Measurements from ENCODE around the gene CDH13. TPM values are rescaled to one million over a fixed set of nuclear protein-coding genes. Genes with fewer than 3 reads are reported as not detected.

The CDH13 gene
- polyA plus RNA-seq, 1 experiment = 113 TPM

GRCh38 chr16:82993926-82994325 lies 367.2 kb downstream of the CDH13 start:
- Histone ChIP-seq H3K4me3 (ENCODE audit: low read depth, low read length) (no peak overlapping the region), H3K36me3 (ENCODE audit: control insufficient read depth, insufficient read depth, low read length) (no peaks in the 10 kb centered on the region), H3K27me3 (ENCODE audit: control insufficient read depth, insufficient read depth, low read length) (no peaks in the 10 kb centered on the region)
- CTCF ChIA-PET = no interaction called here
- POLR2A ChIA-PET = no interaction called here
- no peak for TF ChIP-seq CTCF (IDR thresholded peaks at IDR 0.05; ENCODE audit: insufficient read depth, low read depth, low read length)
- DNase-seq (ENCODE audit: low read depth) = no peak

- CTCF ChIA-PET = interaction anchor here (0.9 kb wide), 1 partner anchor 12 kb away, joined by 3 read pairs; no protein-coding TSS in a partner anchor
- H3K4me3 ChIP-seq (ENCODE audit: low read depth, low read length) = no peak overlapping the region
- TF ChIP-seq CTCF (IDR thresholded peaks at IDR 0.05; ENCODE audit: insufficient read depth, low read depth, low read length) = no peak
- H3K36me3 ChIP-seq (ENCODE audit: control insufficient read depth, insufficient read depth, low read length) = no peaks in the 10 kb centered on the region
- no peaks in the 10 kb centered on the region for H3K27me3 ChIP-seq (ENCODE audit: control insufficient read depth, insufficient read depth, low read length)
- DNase-seq (ENCODE audit: low read depth) = no peak
- POLR2A ChIA-PET = no interaction called here
Observed at GRCh38 chr16:82995286-82995923, 368.6 kb downstream of the CDH13 start.

- Histone ChIP-seq H3K27me3 (ENCODE audit: control insufficient read depth, insufficient read depth, low read length) (no peaks in the 10 kb centered on the region), H3K36me3 (ENCODE audit: control insufficient read depth, insufficient read depth, low read length) (no peaks in the 10 kb centered on the region), H3K4me3 (ENCODE audit: low read depth, low read length) (no peak overlapping the region)
- ChIA-PET CTCF (interaction anchor here (0.9 kb wide), 1 partner anchor 12 kb away, joined by 3 read pairs; no protein-coding TSS in a partner anchor), POLR2A (no interaction called here)
- TF ChIP-seq CTCF (IDR thresholded peaks at IDR 0.05; ENCODE audit: insufficient read depth, low read depth, low read length) = no peak
- DNase-seq (ENCODE audit: low read depth) = peak; percentile 49
Observed at GRCh38 chr16:82995924-82996441, 369.2 kb downstream of the CDH13 start.

GRCh38 chr16:82996814-82997213 lies 370.0 kb downstream of the CDH13 start:
- POLR2A ChIA-PET = no interaction called here
- no peak for TF ChIP-seq CTCF (IDR thresholded peaks at IDR 0.05; ENCODE audit: insufficient read depth, low read depth, low read length)
- Histone ChIP-seq H3K36me3 (ENCODE audit: control insufficient read depth, insufficient read depth, low read length) (no peaks in the 10 kb centered on the region), H3K27me3 (ENCODE audit: control insufficient read depth, insufficient read depth, low read length) (no peaks in the 10 kb centered on the region), H3K4me3 (ENCODE audit: low read depth, low read length) (no peak overlapping the region)
- CTCF ChIA-PET = no interaction called here
- DNase-seq (ENCODE audit: low read depth) = no peak

GRCh38 chr16:82999711-83000110 lies 372.9 kb downstream of the CDH13 start:
- H3K4me3 ChIP-seq (ENCODE audit: low read depth, low read length) = no peak overlapping the region
- ChIA-PET CTCF (interaction anchor here (0.7 kb wide), 1 partner anchor 9 kb away, joined by 3 read pairs; no protein-coding TSS in a partner anchor), POLR2A (interaction anchor here (0.6 kb wide), 1 partner anchor 49 kb away, joined by 4 read pairs; no protein-coding TSS in a partner anchor)
- H3K36me3 ChIP-seq (ENCODE audit: control insufficient read depth, insufficient read depth, low read length) = no peaks in the 10 kb centered on the region
- no peaks in the 10 kb centered on the region for H3K27me3 ChIP-seq (ENCODE audit: control insufficient read depth, insufficient read depth, low read length)
- TF ChIP-seq CTCF (IDR thresholded peaks at IDR 0.05; ENCODE audit: insufficient read depth, low read depth, low read length) = no peak
- DNase-seq (ENCODE audit: low read depth) = no peak
